ENCODE results near the gene ERC2. TPM values are rescaled to one million over a fixed set of nuclear protein-coding genes. Genes with fewer than 3 reads are reported as not detected.

Gene ERC2
- polyA plus RNA-seq, 3 donors, result not detected

DNA sequence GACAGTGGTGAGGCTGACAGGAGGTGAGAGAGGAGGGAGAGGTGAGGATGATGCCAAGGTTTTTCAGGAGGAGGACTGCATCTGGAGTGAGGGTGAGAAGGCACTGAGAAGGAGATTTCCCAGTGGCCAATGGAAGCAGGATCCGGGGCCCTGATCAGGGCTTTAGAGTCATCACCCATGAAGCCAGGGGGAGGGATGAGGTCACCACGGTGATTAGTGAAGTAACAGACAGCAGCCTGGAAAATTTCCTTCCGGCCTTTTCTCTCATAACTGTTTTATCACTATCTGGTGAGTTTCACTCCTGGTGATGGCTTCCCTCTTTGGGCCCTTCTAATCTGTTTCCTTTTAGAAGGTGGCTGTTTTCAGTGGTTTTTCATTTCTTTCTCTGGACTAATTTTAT, 900.7 kb downstream of the ERC2 start:
- Mint-ChIP-seq H3K4me1 (no peaks in the 10 kb centered on the region), H3K27ac (no peak overlapping the region), H3K9me3 (peaks cover 0 to 4% (median 2%) of the 10 kb centered on the region in 7 donors), H3K4me3 (no peak overlapping the region), H3K36me3 (no peaks in the 10 kb centered on the region), H3K27me3 (ENCODE audit: low read depth in 3 of 3) (peaks cover 5 to 15% (median 14%) of the 10 kb centered on the region in 3 donors)
- TF ChIP-seq, protein P1, sequence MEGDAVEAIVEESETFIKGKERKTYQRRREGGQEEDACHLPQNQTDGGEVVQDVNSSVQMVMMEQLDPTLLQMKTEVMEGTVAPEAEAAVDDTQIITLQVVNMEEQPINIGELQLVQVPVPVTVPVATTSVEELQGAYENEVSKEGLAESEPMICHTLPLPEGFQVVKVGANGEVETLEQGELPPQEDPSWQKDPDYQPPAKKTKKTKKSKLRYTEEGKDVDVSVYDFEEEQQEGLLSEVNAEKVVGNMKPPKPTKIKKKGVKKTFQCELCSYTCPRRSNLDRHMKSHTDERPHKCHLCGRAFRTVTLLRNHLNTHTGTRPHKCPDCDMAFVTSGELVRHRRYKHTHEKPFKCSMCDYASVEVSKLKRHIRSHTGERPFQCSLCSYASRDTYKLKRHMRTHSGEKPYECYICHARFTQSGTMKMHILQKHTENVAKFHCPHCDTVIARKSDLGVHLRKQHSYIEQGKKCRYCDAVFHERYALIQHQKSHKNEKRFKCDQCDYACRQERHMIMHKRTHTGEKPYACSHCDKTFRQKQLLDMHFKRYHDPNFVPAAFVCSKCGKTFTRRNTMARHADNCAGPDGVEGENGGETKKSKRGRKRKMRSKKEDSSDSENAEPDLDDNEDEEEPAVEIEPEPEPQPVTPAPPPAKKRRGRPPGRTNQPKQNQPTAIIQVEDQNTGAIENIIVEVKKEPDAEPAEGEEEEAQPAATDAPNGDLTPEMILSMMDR (IDR thresholded peaks at IDR 0.05), result no peak
- Histone ChIP-seq H3K4me2 (replicated peaks; ENCODE audit: extremely low read depth, low read length, poor library complexity, severe bottlenecking) (no peak overlapping the region), H2AFZ (ENCODE audit: insufficient read depth, low read depth, low read length, poor library complexity, severe bottlenecking) (no peak overlapping the region), H4K20me1 (ENCODE audit: insufficient read depth, low read length) (no peaks in the 10 kb centered on the region), H3K4me1 (ENCODE audit: control insufficient read depth in 1 of 2, insufficient read depth in 2 of 2, low read length in 2 of 2) (no peaks in the 10 kb centered on the region), H3K36me3 (replicated peaks in 1 of 2; ENCODE audit: control insufficient read depth in 1 of 2, insufficient read depth in 2 of 2, low read length in 2 of 2) (no peaks in the 10 kb centered on the region), H3K27me3 (ENCODE audit: control insufficient read depth in 2 of 2, insufficient read depth in 2 of 2, low read length in 2 of 2) (peaks cover 0 to 5% of the 10 kb centered on the region in 2 donors), H3K27ac (ENCODE audit: low read depth in 1 of 2, low read length in 2 of 2) (no peak overlapping the region), H3K9me3 (replicated peaks in 1 of 2; ENCODE audit: control insufficient read depth in 1 of 2, insufficient read depth in 1 of 2, low read length in 2 of 2) (no peaks in the 10 kb centered on the region), H3K79me2 (ENCODE audit: insufficient read depth, low read length) (no peaks in the 10 kb centered on the region), H3K4me3 (replicated peaks in 1 of 3; ENCODE audit: low read depth in 2 of 3, low read length in 3 of 3) (no peak overlapping the region), H3K9ac (ENCODE audit: insufficient read depth, low read length, poor library complexity, severe bottlenecking) (no peak overlapping the region)
- intact Hi-C loops (cut with micrococcal nuclease), result no loop called here
- no peak for DNase-seq
- WGBS (ENCODE audit: insufficient coverage), result 100% methylated on average over 1 of the region's 3 CpGs

DNA sequence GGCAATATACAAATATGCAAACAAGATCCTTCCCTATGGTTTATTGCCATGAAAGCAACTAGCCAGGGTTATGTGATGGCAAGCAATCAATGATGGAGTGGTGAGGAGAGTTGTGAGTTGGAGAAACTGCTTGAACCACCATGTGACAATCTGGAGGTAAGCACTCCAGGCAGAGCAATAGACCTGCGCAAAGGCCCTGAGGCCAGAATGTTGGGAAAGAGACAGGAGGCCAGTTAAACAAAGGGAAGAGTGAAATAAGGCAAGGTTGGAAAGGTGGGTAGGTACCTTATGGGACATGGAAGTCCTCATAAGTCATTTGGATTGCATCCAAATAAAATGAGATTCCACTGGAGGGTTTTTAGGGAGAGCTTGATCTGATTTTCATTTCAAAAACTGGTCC, 901.1 kb downstream of the ERC2 start:
- H3K4me3 ChIP-seq (replicated peaks in 1 of 3; ENCODE audit: low read depth in 2 of 3, low read length in 3 of 3), result no peak overlapping the region
- H3K36me3 ChIP-seq (replicated peaks in 1 of 2; ENCODE audit: control insufficient read depth in 1 of 2, insufficient read depth in 2 of 2, low read length in 2 of 2), result no peaks in the 10 kb centered on the region
- no peak overlapping the region for H3K4me2 ChIP-seq (replicated peaks; ENCODE audit: extremely low read depth, low read length, poor library complexity, severe bottlenecking)
- no peaks in the 10 kb centered on the region for H4K20me1 ChIP-seq (ENCODE audit: insufficient read depth, low read length)
- H3K27ac Mint-ChIP-seq, result no peak overlapping the region
- H3K4me1 ChIP-seq (ENCODE audit: control insufficient read depth in 1 of 2, insufficient read depth in 2 of 2, low read length in 2 of 2), result no peaks in the 10 kb centered on the region
- no peak overlapping the region for H3K4me3 Mint-ChIP-seq
- no peak overlapping the region for H3K27ac ChIP-seq (ENCODE audit: low read depth in 1 of 2, low read length in 2 of 2)
- no peak overlapping the region for H3K9ac ChIP-seq (ENCODE audit: insufficient read depth, low read length, poor library complexity, severe bottlenecking)
- peaks cover 0 to 4% (median 2%) of the 10 kb centered on the region in 7 donors for H3K9me3 Mint-ChIP-seq
- no peaks in the 10 kb centered on the region for H3K36me3 Mint-ChIP-seq
- intact Hi-C loops (cut with micrococcal nuclease), result no loop called here
- H3K27me3 ChIP-seq (ENCODE audit: control insufficient read depth in 2 of 2, insufficient read depth in 2 of 2, low read length in 2 of 2), result peaks cover 0 to 5% of the 10 kb centered on the region in 2 donors
- 100% methylated on average over 1 of the region's 1 CpG for WGBS (ENCODE audit: insufficient coverage)
- peaks cover 5 to 15% (median 14%) of the 10 kb centered on the region in 3 donors for H3K27me3 Mint-ChIP-seq (ENCODE audit: low read depth in 3 of 3)
- no peaks in the 10 kb centered on the region for H3K9me3 ChIP-seq (replicated peaks in 1 of 2; ENCODE audit: control insufficient read depth in 1 of 2, insufficient read depth in 1 of 2, low read length in 2 of 2)
- TF ChIP-seq, protein P1 (IDR thresholded peaks at IDR 0.05), result no peak
- no peak for DNase-seq
- H2AFZ ChIP-seq (ENCODE audit: insufficient read depth, low read depth, low read length, poor library complexity, severe bottlenecking), result no peak overlapping the region
- H3K4me1 Mint-ChIP-seq, result no peaks in the 10 kb centered on the region
- H3K79me2 ChIP-seq (ENCODE audit: insufficient read depth, low read length), result no peaks in the 10 kb centered on the region

All from CD14-positive monocyte (primary cell).